IPS DF 6.9 (cell line): ENCODE data around the gene NPIPA8.
"Not testable (repeated sequence)": the region's sequence is repeated elsewhere in the genome, so short reads cannot be mapped to it uniquely, and the experiment has no call there.

Experiments used
- DNase-seq: peaks from one replicate; pipeline ENCODE4 v3.0.0-alpha.2; 2013; ENCODE audit warnings: low read depth, low spot score
- H3K27ac ChIP-seq: one replicate; pipeline ENCODE4 v1.5.1; 2013; ENCODE audit warnings: low read length, control low read depth
- H3K27me3 ChIP-seq: 2 replicates; pipeline ENCODE4 v1.6.1; 2013; ENCODE audit warnings: mild to moderate bottlenecking, low read length; ENCODE audit not compliant: control insufficient read depth, insufficient read depth
- H3K36me3 ChIP-seq: 2 replicates; pipeline ENCODE4 v1.6.1; 2013; ENCODE audit warnings: low read length; ENCODE audit not compliant: control insufficient read depth, insufficient read depth
- H3K4me1 ChIP-seq: 2 replicates; pipeline ENCODE4 v1.6.1; 2013; ENCODE audit warnings: low read length; ENCODE audit not compliant: control insufficient read depth, insufficient read depth
- H3K4me3 ChIP-seq: 2 replicates; pipeline ENCODE4 v1.5.1; 2013; ENCODE audit warnings: mild to moderate bottlenecking, low read length
- H3K9me3 ChIP-seq: 2 replicates; pipeline ENCODE4 v1.6.1; 2013; ENCODE audit warnings: low read length, inconsistent platforms; ENCODE audit not compliant: control insufficient read depth, insufficient read depth
- WGBS: extraction: QIAGEN DNeasy Blood & Tissue Kit; methylation state at CpG from one replicate; pipeline ENCODE4 v1.1.7; 2013; ENCODE audit warnings: mixed read lengths, missing lambda C conversion rate; ENCODE audit not compliant: insufficient read length, insufficient coverage; 5-methylcytosine and 5-hydroxymethylcytosine counted together

NPIPA8 gene

DNA sequence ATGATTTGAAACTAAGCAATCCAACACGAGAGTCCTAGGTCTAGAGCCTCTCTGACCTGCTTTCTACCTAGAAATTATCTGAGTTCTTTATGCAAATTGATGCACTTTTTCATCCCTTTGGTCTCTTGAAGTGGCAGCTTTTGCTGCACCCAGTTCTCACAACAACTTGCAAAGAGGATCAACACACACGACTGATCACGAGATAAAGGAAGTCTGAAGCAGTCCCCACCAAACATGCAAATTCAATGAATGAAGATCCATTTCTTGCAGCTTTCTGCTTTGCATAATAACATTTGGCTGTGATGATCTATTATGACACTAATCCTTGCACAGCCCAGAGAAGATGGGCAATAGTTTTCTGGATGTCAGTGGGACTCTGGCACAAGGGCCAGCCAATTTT, 56.2 kb downstream of the NPIPA8 start:
- H3K9me3 ChIP-seq, H3K4me3 ChIP-seq, H3K27ac ChIP-seq, H3K4me1 ChIP-seq, DNase-seq, H3K36me3 ChIP-seq, H3K27me3 ChIP-seq: not testable (repeated sequence)
- WGBS: no CpG with 5 or more reads among the region's 3 CpGs

DNA sequence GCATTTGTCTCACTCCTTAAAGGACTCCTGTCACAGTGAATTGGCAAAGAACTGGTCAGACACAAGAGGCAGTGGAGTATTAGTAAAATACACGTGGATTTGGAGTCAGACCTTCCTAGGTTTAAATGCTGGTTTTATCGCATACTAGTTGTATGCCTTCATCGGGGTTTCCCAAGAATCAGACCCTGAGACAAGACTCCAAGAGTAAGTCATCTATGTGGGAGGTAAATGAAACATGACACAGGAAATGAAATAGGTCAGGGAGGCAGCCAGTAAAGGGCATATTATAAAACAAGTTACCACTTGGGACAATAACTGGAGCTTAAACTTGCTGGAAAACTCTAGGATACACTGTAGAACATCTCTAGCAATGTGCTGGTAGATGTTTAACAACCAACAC, 59.8 kb downstream of the NPIPA8 start:
- DNase-seq, H3K27me3 ChIP-seq, H3K27ac ChIP-seq, H3K4me3 ChIP-seq, H3K9me3 ChIP-seq, H3K4me1 ChIP-seq, H3K36me3 ChIP-seq: not testable (repeated sequence)
- no CpG with 5 or more reads among the region's 3 CpGs for WGBS

DNA sequence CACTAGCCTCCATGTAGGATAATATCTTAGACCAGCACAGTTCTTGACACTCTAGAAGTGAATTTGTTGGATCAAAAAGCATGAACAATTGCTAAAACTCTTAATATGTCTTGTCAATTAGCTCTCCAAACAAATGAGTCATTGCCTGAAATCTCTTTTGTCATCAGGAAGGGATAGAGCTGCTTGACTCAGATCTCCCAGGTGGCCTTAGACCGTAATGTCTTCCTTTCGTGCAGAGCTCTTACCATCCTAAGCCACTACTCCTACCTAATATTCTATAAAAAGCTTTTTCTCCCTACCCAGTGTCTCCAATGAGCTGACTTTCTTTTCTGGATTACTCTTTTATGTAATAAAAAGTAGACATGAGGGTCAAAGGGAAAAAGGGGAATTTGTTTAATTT, 66.4 kb downstream of the NPIPA8 start:
- H3K36me3 ChIP-seq, H3K4me3 ChIP-seq, H3K9me3 ChIP-seq, H3K27me3 ChIP-seq, DNase-seq, H3K27ac ChIP-seq, H3K4me1 ChIP-seq: not testable (repeated sequence)
- no CpG with 5 or more reads among the region's 2 CpGs for WGBS
